HG03108 (cell line): Measurements from ENCODE around the gene ALKBH2.
"Not testable (repeated sequence)": the region's sequence is repeated elsewhere in the genome, so short reads cannot be mapped to it uniquely, and the experiment has no call there.

Source experiments
- ATAC-seq: cut with Tn5 transposase; IDR thresholded peaks from one replicate; pipeline ENCODE4 v1.9.1; 2021; ENCODE audit warnings: moderate library complexity; ENCODE audit not compliant: unreplicated experiment

ALKBH2 gene

GRCh38 chr12:109069307-109070271, 23.7 kb downstream of the ALKBH2 start:
- no peak for ATAC-seq

DNA sequence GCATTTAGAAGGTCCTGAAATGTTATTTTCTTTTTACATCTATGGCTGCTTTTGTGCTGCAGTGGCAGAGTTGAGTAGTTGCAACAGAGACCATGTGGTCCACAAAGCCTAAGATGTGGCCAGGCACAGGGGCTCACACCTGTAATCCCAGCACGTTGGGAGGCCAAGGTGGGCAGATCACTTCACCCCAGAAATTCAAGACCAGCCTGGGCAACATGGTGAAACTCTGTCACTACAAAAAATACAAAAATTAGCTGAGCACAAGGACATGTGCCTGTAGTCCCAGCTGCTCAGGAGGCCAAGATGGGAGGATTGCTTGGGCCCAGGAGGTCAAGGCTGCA, 27.4 kb downstream of the ALKBH2 start:
- ATAC-seq, result no peak

DNA sequence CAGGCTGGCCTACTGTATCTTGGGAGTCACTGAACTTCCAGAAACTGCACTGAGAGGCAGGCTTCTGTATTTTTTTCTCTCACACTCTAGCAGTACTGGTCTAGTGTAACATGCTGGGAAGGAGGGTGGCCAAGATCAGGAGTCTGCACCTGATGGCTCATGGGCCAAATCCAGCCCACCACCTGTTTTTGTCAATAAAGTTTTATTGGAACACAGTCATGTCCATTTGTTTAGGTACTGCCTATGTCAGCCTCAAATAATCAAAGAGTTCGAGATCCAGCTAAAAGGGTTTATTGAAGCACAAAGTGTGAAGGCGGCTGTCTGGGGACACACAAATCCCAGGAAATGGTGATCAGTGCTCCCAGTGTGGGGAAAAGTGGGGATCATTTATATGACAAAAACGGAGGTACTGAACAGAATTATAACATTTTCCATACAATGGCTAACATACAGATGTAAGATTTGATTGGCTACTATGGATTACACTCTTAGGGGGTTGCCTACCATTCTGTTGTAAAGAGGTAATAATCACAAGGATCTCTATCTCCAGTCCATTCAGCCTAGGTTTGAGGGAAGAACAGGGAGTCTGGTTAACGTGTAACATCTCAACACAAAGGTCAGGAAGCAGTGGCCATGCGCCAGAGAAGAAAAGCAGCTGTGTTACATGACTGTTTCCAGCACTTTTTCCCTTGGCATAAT, 28.0 kb downstream of the ALKBH2 start:
- no peak for ATAC-seq

GRCh38 chr12:109064143-109064542, 29.1 kb downstream of the ALKBH2 start:
- ATAC-seq, result no peak

GRCh38 chr12:109058773-109059172, 34.5 kb downstream of the ALKBH2 start:
- ATAC-seq, result no peak

DNA sequence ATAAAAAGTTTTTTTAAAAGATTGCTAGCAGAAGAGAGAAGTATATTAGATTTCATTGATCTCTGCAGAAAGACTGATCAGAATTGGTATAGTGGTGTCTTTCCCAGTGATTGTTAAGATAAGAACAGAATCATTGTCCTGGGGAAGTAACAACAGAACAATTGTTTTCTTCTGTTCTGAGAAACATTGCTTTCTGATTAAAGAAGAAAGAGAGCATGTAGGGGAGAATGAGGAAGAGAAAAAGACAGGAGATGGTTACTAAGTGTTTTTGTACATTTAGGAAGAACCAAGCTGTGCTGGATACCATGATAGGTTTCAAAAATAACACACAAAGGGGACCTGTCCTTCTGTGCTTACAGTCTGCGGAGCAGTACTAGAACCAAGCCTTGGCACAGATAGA, 35.9 kb downstream of the ALKBH2 start:
- ATAC-seq, result no peak

- no peak for ATAC-seq
Observed at GRCh38 chr12:109056891-109057290, 36.4 kb downstream of the ALKBH2 start.

DNA sequence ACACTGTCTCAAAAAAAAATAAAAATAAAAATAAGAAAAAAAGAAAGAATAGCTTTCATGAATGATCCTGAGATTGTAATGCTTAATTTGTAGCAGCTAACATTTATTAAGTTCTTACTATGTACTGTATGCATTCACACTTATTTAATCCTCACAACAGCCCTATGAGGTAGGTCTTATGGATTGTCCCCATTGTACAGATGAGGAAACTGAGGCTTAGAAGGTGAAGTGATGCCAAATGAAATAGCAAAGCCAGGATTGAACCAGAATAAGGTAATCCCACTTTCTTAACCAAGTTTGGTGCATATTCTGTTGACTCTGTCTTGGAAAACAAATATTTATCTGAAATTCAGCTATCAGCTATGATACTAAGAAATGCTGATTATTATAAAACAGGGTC, 38.8 kb downstream of the ALKBH2 start:
- ATAC-seq, result no peak

DNA sequence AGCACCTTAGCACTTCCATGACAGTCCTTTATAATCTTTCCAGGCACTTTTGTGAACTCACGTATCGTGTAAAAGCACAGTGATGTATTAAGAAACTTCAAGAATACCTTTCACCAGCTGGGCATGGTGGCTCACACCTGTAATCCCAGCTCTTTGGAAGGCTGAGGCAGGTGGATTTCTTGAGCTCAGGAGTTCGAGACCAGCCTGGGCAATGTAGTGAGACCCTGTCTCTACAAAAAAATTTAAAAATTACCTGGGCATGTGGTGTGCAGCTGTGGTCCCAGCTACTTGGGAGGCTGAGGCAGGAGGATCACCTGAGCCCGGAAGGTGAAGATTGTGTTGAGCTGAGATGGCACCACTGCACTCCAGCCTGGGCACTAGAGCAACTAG, 39.2 kb downstream of the ALKBH2 start:
- ATAC-seq, result not testable (repeated sequence)

- ATAC-seq, result peak; percentile 48
Observed at GRCh38 chr12:109053382-109054123, 39.7 kb downstream of the ALKBH2 start.

DNA sequence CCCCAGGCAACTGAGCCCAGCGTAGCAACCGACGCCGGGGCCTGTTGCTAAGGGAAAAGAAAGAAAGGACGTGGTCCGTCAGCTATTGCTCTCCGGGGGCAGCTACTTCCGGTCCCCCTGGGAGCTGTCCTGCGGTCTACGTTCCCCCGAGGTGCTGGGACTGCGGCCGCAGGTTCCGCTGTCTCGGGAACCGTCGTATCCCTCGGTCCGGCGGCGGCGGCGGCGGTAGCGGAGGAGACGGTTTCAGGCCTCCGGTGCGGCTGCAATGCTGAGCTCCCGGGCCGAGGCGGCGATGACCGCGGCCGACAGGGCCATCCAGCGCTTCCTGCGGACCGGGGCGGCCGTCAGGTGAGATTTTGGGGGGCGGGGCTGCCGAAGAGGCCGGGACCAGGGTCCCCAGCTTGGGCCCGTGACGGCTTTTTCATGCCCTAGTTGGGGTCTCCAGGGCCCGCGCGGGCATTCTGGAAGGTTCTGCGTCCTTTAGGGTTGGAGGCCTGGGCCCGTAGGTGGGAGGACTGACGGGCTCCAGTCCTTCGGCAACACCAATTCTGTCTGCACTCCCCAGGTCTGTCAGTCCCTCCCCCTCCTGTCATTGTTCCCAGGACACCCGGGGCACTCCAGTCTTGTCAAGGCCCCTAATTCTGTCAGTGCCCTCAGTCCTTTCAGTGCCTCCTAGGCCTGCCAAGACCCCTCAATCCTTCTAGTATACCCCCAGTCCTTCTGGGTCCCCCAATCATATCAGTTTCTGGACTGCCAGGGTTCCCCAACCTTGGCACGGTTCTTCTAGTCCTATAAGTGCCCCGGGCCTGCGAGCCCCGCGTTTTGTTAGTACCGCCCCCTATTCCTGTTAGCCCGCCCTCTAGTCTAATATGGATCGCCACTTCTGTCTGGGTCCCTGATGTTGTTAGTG, 40.6 kb downstream of the ALKBH2 start, which contains the start of gene USP30:
USP30 (plus strand) TSS at position 163 of the 910 bp plus-strand sequence; CDS start at position 266, 103 bp downstream.
- peak; percentile 77 for ATAC-seq

DNA sequence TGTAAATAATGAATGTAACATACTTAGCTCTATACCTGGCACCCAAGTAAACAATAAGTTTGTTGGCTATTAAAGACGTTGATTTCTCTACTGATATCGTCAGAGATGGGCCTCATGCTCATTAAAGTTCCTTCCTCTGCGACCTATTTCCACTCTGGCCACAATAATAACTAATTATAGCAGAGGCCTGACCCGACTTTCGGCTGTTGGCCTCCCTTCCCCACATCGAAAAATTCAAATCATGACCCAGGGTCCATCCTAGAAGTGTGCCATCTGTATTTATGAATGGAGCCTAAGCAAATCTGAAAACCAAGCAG, 41.2 kb downstream of the ALKBH2 start:
- ATAC-seq, result no peak

DNA sequence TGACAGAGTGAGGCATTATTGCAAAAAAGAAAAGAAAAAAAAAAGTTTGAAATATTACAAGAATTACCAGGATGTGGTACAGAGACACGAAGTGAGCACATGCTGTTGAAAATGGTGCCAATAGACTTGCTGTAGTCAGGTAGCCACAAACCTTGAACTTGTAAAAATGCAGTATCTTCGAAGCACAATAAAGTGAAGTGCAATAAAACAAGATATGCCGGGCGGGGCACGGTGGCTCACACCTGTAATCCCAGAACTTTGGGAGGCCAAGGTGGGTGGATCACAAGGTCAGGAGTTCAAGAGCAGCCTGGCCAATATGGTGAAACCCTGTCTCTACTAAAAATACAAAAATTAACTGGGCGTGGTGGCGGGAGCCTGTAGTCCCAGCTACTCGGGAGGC, 43.5 kb downstream of the ALKBH2 start:
- ATAC-seq, result not testable (repeated sequence)

- not testable (repeated sequence) for ATAC-seq
Observed at GRCh38 chr12:109048706-109049105, 44.6 kb downstream of the ALKBH2 start.

DNA sequence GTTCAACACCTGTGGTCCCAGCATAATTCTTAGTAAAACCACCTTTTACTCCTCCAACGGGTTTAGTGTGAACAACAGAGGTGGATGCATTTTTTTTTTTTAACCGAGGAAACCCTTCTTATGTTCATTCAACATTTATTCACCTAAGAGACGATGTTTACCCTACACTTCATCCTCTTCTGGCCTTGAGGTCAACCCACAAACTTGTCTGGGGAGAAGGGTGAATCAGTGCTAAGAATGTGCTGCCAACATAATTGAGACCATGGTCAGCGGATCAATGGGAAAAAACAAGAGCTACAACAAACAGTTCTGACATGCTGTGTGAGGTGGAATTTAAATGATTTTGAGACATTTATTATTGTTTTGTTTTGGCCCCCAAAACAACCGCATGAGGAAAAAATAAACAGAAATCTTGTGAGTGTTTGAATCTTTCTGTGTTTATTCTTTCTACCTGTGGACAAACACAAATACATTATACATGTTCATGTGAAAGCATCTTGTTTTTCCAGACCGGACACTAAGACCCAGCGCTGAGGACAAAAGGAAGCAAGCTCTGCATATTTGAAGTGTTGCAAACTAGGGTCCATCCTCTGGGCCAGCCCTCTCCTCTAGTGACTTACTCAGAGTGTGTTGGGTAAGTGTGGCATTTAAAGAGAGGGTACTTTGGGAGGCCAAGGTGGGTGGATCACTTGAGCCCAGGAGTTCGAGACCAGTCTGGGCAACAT, 46.0 kb downstream of the ALKBH2 start:
- ATAC-seq, result no peak

GRCh38 chr12:109044241-109044640, 49.0 kb downstream of the ALKBH2 start:
- ATAC-seq, result no peak
